CD4-positive, alpha-beta T cell treated with Interleukin-12 subunit alpha and Interleukin-12 subunit beta, for 1 hour (primary cell): ENCODE data around the gene MARK3.

ENCODE experiments used
- DNase-seq: peaks from one replicate; pipeline ENCODE4 v3.0.0-alpha.2; 2020

The MARK3 gene

GRCh38 chr14:103552011-103552845 lies 167.0 kb downstream of the MARK3 start:
- no peak for DNase-seq

DNA sequence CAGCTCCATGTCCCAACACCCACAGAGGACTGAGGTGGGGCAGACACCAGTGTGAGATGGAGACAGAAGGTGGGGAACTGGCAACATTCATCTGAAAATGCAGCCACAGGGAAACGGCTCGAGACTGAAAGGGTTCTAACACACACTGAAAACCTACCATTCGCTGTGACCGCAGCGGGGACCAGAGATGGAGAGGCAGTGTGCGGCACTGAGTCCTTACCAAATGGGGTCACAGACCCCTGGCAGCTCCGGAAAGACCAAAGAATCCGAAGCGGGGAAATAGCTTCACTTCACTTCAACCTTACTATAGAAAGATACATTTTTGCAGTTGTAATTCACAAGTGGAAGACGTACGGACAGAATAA lies 167.6 kb downstream of the MARK3 start:
- DNase-seq, result no peak
